A673 (cell line): ENCODE data around the gene PRDM16. TPM values are rescaled to one million over a fixed set of nuclear protein-coding genes. Genes with fewer than 3 reads are reported as not detected.

Experiments
- BruUV-seq: library from RNA; stranded (reverse); fragments of 400-500 nt; replicated peaks from 2 replicates; lab custom pipeline; 2021; lab: Mats Ljungman, UMichigan
- CTCF ChIA-PET: fragments of 300-600 bp; sonication (Branson Sonifier 250); formaldehyde crosslinking; loops from one replicate; lab custom pipeline; 2022; ENCODE audit warnings: antibody characterized with exemption; lab: Charles Lee
- POLR2A ChIA-PET: fragments of 300-600 bp; sonication (Branson Sonifier 250); formaldehyde crosslinking; loops from one replicate; lab custom pipeline; 2022; ENCODE audit warnings: antibody characterized with exemption; ENCODE audit not compliant: low non-redundant PET; lab: Charles Lee
- DNase-seq: peaks from one replicate; pipeline ENCODE4 v3.0.0-alpha.2; 2015; ENCODE audit warnings: low spot score
- H3K27ac ChIP-seq: fragments of 200-600 bp; sonication (generic); 2 replicates; pipeline ENCODE4 v1.5.1; 2016; ENCODE audit warnings: mixed run types, low read depth, mild to moderate bottlenecking, mixed read lengths, antibody characterized with exemption, low read length; ENCODE audit not compliant: poor library complexity, severe bottlenecking
- H3K27me3 ChIP-seq: fragments of 200-600 bp; sonication (generic); replicated peaks from 2 replicates; pipeline ENCODE4 v1.6.1; 2017; ENCODE audit warnings: mixed run types, low read depth, mild to moderate bottlenecking, mixed read lengths, antibody characterized with exemption, low read length; ENCODE audit not compliant: insufficient read depth, poor library complexity
- H3K36me3 ChIP-seq: fragments of 200-600 bp; sonication (generic); 2 replicates; pipeline ENCODE4 v1.6.1; 2016; ENCODE audit warnings: mixed run types, mild to moderate bottlenecking, mixed read lengths, antibody characterized with exemption, low read length; ENCODE audit not compliant: insufficient read depth, poor library complexity, severe bottlenecking
- H3K4me1 ChIP-seq: fragments of 200-600 bp; sonication (generic); 2 replicates; pipeline ENCODE4 v1.6.1; 2017; ENCODE audit warnings: mixed run types, mild to moderate bottlenecking, mixed read lengths, antibody characterized with exemption, low read length; ENCODE audit not compliant: insufficient read depth, poor library complexity, severe bottlenecking
- H3K4me3 ChIP-seq: fragments of 200-600 bp; sonication (generic); 2 replicates; pipeline ENCODE4 v1.5.1; 2016; ENCODE audit warnings: low read depth, mixed run types, mild to moderate bottlenecking, mixed read lengths, low read length; ENCODE audit not compliant: poor library complexity, severe bottlenecking
- H3K9me3 ChIP-seq: fragments of 200-600 bp; sonication (generic); 2 replicates; pipeline ENCODE4 v1.6.1; 2016; ENCODE audit warnings: mixed run types, low read depth, mild to moderate bottlenecking, mixed read lengths, antibody characterized with exemption, low read length; ENCODE audit not compliant: poor library complexity, severe bottlenecking
- CTCF ChIP-seq: fragments of 300-800, 200-600 bp; sonication (generic); conservative IDR thresholded peaks from 2 replicates; pipeline ENCODE4 v1.5.1; 2017; ENCODE audit warnings: low read depth, mild to moderate bottlenecking, antibody characterized with exemption, low read length, moderate library complexity, mixed read lengths
- EZH2 ChIP-seq: fragments of 200-600 bp; sonication (generic); IDR thresholded peaks from 2 replicates; pipeline ENCODE4 v1.6.1; 2017; ENCODE audit warnings: borderline replicate concordance, low read depth, mild to moderate bottlenecking, mixed read lengths, antibody characterized with exemption, low read length; ENCODE audit not compliant: poor library complexity, severe bottlenecking
- intact Hi-C: fragments of 100-400 bp; cut with micrococcal nuclease; formaldehyde crosslinking; loops from one replicate; pipeline ENCODE4 v1.10.0; 2022; ENCODE audit not compliant: unreplicated experiment
- total RNA-seq: library from RNA; stranded (reverse); gene quantifications from 2 replicates; pipeline ENCODE4 v1.2.3, GENCODE V29; 2021

Gene PRDM16
- total RNA-seq, 1 experiment from 2014 or later, result 0.49 TPM

- H3K4me3 ChIP-seq, result no peak overlapping the region
- TF ChIP-seq CTCF (no peak), EZH2 (no peak)
- H3K4me1 ChIP-seq, result no peaks in the 10 kb centered on the region
- no TSS peak for BruUV-seq
- H3K27ac ChIP-seq, result no peak overlapping the region
- CTCF ChIA-PET, result no interaction called here
- H3K27me3 ChIP-seq, result peaks cover 70% of the 10 kb centered on the region
- no peak for DNase-seq
- no peaks in the 10 kb centered on the region for H3K9me3 ChIP-seq
- no peaks in the 10 kb centered on the region for H3K36me3 ChIP-seq
- intact Hi-C loops, result no loop called here
- POLR2A ChIA-PET, result no interaction called here
These were observed 304.2 kb downstream of the PRDM16 start for GRCh38 chr1:3373175-3373574.

GRCh38 chr1:3373700-3374405, 304.9 kb downstream of the PRDM16 start:
- Histone ChIP-seq H3K27ac (no peak overlapping the region), H3K4me3 (no peak overlapping the region), H3K27me3 (peaks cover 64% of the 10 kb centered on the region), H3K9me3 (no peaks in the 10 kb centered on the region), H3K36me3 (no peaks in the 10 kb centered on the region), H3K4me1 (no peaks in the 10 kb centered on the region)
- DNase-seq, result no peak
- ChIA-PET POLR2A (no interaction called here), CTCF (no interaction called here)
- TF ChIP-seq EZH2, result no peak
- TF ChIP-seq CTCF, result no peak
- no TSS peak for BruUV-seq
- intact Hi-C loops, result no loop called here

GRCh38 chr1:3375245-3375644, 306.2 kb downstream of the PRDM16 start:
- Histone ChIP-seq H3K27ac (no peak overlapping the region), H3K4me1 (no peaks in the 10 kb centered on the region), H3K27me3 (peaks cover 51% of the 10 kb centered on the region), H3K4me3 (no peak overlapping the region), H3K36me3 (no peaks in the 10 kb centered on the region), H3K9me3 (no peaks in the 10 kb centered on the region)
- intact Hi-C loops, result no loop called here
- CTCF ChIA-PET, result no interaction called here
- no TSS peak for BruUV-seq
- POLR2A ChIA-PET, result no interaction called here
- TF ChIP-seq EZH2, result no peak
- no peak for DNase-seq

- no peaks in the 10 kb centered on the region for H3K36me3 ChIP-seq
- no peak overlapping the region for H3K27ac ChIP-seq
- H3K9me3 ChIP-seq, result no peaks in the 10 kb centered on the region
- no peaks in the 10 kb centered on the region for H3K4me1 ChIP-seq
- DNase-seq, result no peak
- ChIA-PET CTCF (interaction anchor here (0.6 kb wide), 1 partner anchor 1182 kb away, joined by 3 read pairs; no protein-coding TSS in a partner anchor), POLR2A (no interaction called here)
- H3K4me3 ChIP-seq, result no peak overlapping the region
- BruUV-seq, result no TSS peak
- intact Hi-C loops, result no loop called here
- peaks cover 51% of the 10 kb centered on the region for H3K27me3 ChIP-seq
- no peak for TF ChIP-seq CTCF
- no peak for TF ChIP-seq EZH2
These were observed 308.2 kb downstream of the PRDM16 start for GRCh38 chr1:3377166-3377565.
